GM13976 (cell line): ENCODE measurements around the gene TMEM229B.

Source experiments
- DNase-seq: peaks from one replicate; pipeline ENCODE4 v3.0.0; 2012; ENCODE audit warnings: low spot score
- in situ Hi-C: fragments of 300-500 bp; cut with MboI; formaldehyde crosslinking; loops from one replicate; pipeline ENCODE4 v1.12.0; 2022; ENCODE audit warnings: low sequenced_read_pairs, mixed read lengths, inconsistent platforms; ENCODE audit not compliant: unreplicated experiment
- TF ChIP-seq, protein P1 (sequence below): IDR thresholded peaks from 2 replicates; pipeline ENCODE4 v1.5.1; 2012; ENCODE audit warnings: borderline replicate concordance, mild to moderate bottlenecking; ENCODE audit not compliant: insufficient read depth; ENCODE audit errors: extremely low read depth, missing control alignments, control extremely low read depth

TMEM229B gene

GRCh38 chr14:67510836-67511235, 22.3 kb upstream of the TMEM229B start:
- TF ChIP-seq, protein P1, sequence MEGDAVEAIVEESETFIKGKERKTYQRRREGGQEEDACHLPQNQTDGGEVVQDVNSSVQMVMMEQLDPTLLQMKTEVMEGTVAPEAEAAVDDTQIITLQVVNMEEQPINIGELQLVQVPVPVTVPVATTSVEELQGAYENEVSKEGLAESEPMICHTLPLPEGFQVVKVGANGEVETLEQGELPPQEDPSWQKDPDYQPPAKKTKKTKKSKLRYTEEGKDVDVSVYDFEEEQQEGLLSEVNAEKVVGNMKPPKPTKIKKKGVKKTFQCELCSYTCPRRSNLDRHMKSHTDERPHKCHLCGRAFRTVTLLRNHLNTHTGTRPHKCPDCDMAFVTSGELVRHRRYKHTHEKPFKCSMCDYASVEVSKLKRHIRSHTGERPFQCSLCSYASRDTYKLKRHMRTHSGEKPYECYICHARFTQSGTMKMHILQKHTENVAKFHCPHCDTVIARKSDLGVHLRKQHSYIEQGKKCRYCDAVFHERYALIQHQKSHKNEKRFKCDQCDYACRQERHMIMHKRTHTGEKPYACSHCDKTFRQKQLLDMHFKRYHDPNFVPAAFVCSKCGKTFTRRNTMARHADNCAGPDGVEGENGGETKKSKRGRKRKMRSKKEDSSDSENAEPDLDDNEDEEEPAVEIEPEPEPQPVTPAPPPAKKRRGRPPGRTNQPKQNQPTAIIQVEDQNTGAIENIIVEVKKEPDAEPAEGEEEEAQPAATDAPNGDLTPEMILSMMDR, result no peak
- no peak for DNase-seq
- in situ Hi-C loops, result no loop called here

- TF ChIP-seq, protein P1, result no peak
- no peak for DNase-seq
- in situ Hi-C loops, result no loop called here
Observed at GRCh38 chr14:67510121-67510520, 21.6 kb upstream of the TMEM229B start.

GRCh38 chr14:67508956-67509355, 20.4 kb upstream of the TMEM229B start:
- DNase-seq, result no peak
- in situ Hi-C loops, result no loop called here
- TF ChIP-seq, protein P1, result no peak

- DNase-seq, result no peak
- in situ Hi-C loops, result no loop called here
- TF ChIP-seq, protein P1, result no peak
Observed at GRCh38 chr14:67505254-67505653, 16.7 kb upstream of the TMEM229B start.

DNA sequence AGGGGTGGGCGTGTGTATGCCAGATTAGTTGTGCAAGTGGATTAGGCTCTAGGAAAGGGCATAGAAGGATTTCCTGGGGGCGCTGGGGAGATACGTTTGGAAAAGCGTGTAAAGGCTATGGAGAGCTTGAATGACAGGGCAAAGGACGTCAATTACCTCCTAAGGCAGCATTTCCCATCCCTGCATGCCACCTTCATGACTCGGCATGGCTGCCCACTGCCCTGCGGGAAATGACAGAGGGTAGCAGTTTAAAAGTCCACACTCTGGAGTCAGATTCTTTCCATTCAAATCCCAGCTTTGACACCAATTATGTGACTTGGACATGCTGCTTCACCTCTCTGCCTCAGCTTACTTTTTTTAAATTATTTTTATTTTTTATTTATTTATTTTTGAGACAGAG, 14.8 kb upstream of the TMEM229B start:
- TF ChIP-seq, protein P1, result no peak
- in situ Hi-C loops, result no loop called here

DNA sequence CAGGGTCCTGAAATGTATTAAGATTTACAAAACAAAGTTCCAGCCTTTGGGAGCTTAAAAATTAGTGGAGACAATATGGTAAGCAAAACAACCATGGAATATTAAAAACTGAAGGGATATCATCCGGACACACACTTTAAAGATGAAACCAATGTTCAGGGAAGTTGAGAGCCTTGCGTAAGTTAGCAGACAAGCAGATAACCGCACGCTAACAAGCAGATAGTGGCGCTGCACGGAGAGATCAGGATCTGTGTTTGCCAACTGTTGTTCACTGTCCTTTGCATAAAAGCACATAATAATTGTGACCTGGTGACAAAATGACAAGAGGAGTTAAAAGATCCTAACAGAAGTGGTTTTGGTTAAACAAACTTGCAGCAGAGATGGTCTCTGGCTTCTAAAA, 14.3 kb upstream of the TMEM229B start:
- in situ Hi-C loops, result no loop called here
- TF ChIP-seq, protein P1, result no peak
- DNase-seq, result no peak

More for the DNA sequence above, 14.8 kb upstream of the TMEM229B start:
- no peak for DNase-seq

DNA sequence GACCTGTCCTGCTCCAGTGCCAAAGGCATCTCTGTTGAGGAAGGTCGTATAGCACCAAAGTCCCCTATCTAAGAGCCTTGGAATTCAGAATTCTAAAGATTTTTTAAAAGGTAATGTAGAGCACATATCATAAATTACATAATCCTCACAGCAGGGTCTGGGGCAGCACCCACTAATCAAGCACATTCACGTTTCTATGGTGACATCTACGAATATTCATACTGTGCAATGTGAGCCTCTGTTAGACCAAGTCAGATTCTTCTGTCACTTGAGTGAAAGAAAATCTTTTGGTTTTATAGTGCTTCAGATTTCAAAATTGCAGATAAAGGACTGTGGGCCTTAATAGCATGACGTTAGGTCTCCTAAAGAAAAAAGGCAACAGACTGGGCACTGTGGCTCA, 13.1 kb upstream of the TMEM229B start:
- in situ Hi-C loops, result no loop called here
- TF ChIP-seq, protein P1, result no peak
- DNase-seq, result no peak
